Endometrium (tissue), 2 donors: Measurements from ENCODE around the gene HS3ST5.

ENCODE experiments used
- FAIRE-seq: peaks from 2 replicates; lab custom pipeline; 2012; peaks lifted over from hg19 to GRCh38; lab: Jason Lieb, UNC
- donor health status: control.
- donor health status: control.

Gene HS3ST5

GRCh38 chr6:114342826-114343781, at the start of gene HS3ST5:
HS3ST5 (minus strand) TSS chr6:114343023; CDS start chr6:114062845, 280,178 bp downstream.
- FAIRE-seq, result no peak

GRCh38 chr6:114390176-114390575, 47.4 kb upstream of the HS3ST5 start:
- FAIRE-seq, result no peak

GRCh38 chr6:114389111-114389510, 46.3 kb upstream of the HS3ST5 start:
- no peak for FAIRE-seq

GRCh38 chr6:114382406-114382805, 39.6 kb upstream of the HS3ST5 start:
- no peak for FAIRE-seq

- FAIRE-seq, result no peak
These were observed 35.1 kb upstream of the HS3ST5 start for GRCh38 chr6:114377881-114378280.

GRCh38 chr6:114376611-114377175, 33.9 kb upstream of the HS3ST5 start:
- no peak for FAIRE-seq

- no peak for FAIRE-seq
These were observed 32.8 kb upstream of the HS3ST5 start for GRCh38 chr6:114375541-114376192.

- no peak for FAIRE-seq
These were observed 24.6 kb upstream of the HS3ST5 start for GRCh38 chr6:114367315-114367961.

GRCh38 chr6:114366899-114367298, 24.1 kb upstream of the HS3ST5 start:
- no peak for FAIRE-seq

GRCh38 chr6:114364301-114364700, 21.5 kb upstream of the HS3ST5 start:
- FAIRE-seq, result no peak

- no peak for FAIRE-seq
These were observed 20.1 kb upstream of the HS3ST5 start for GRCh38 chr6:114362957-114363356.

- no peak for FAIRE-seq
These were observed 19.6 kb upstream of the HS3ST5 start for GRCh38 chr6:114362396-114362795.

- no peak for FAIRE-seq
These were observed 18.2 kb upstream of the HS3ST5 start for GRCh38 chr6:114361036-114361435.

- no peak for FAIRE-seq
These were observed 12.5 kb upstream of the HS3ST5 start for GRCh38 chr6:114355300-114355699.

- no peak for FAIRE-seq
These were observed 11.7 kb upstream of the HS3ST5 start for GRCh38 chr6:114354482-114354881.

- FAIRE-seq, result no peak
These were observed 3.6 kb upstream of the HS3ST5 start for GRCh38 chr6:114346451-114346850.

GRCh38 chr6:114344971-114345275, 2.1 kb upstream of the HS3ST5 start:
- FAIRE-seq, result no peak

GRCh38 chr6:114344246-114344970, 1.6 kb upstream of the HS3ST5 start:
- FAIRE-seq, result no peak

- no peak for FAIRE-seq
These were observed 940 bp upstream of the HS3ST5 start for GRCh38 chr6:114343782-114344144.

GRCh38 chr6:114342086-114342825, 567 bp downstream of the HS3ST5 start:
- no peak for FAIRE-seq

GRCh38 chr6:114339706-114340105, 3.1 kb downstream of the HS3ST5 start:
- no peak for FAIRE-seq
